Astrocyte (in vitro differentiated cells and primary cell): ENCODE data around the gene HS6ST3.
"Not testable (repeated sequence)": the region's sequence is repeated elsewhere in the genome, so short reads cannot be mapped to it uniquely, and the experiment has no call there.

Experiments used
- CTCF ChIP-seq: IDR thresholded peaks from 2 replicates; pipeline ENCODE4 v1.5.1; 2011; ENCODE audit warnings: low read depth, mild to moderate bottlenecking, inconsistent platforms, low read length, moderate library complexity; ENCODE audit not compliant: insufficient read depth
- EZH2 ChIP-seq: IDR thresholded peaks from 2 replicates; pipeline ENCODE4 v1.6.1; 2012; ENCODE audit warnings: mild to moderate bottlenecking, low read length, inconsistent platforms; ENCODE audit not compliant: insufficient read depth

- TF ChIP-seq CTCF, EZH2: not testable (repeated sequence)
Measured at GRCh38 chr13:96115368-96115767, 25.5 kb downstream of the HS6ST3 start.
